ENCODE results near the gene FRMD7. TPM values are rescaled to one million over a fixed set of nuclear protein-coding genes. Genes with fewer than 3 reads are reported as not detected.
"Not testable (repeated sequence)": the region's sequence is repeated elsewhere in the genome, so short reads cannot be mapped to it uniquely, and the experiment has no call there.

FRMD7 gene
- total RNA-seq, 2 experiments from 2014 or later = not detected

- CTCF ChIA-PET = no interaction called here
- TF ChIP-seq CTCF (IDR thresholded peaks at IDR 0.05) = no peak
Observed at GRCh38 chrX:132165005-132165404, 37.2 kb upstream of the FRMD7 start.

GRCh38 chrX:132163094-132163493 is 35.3 kb upstream of the FRMD7 start:
- CTCF ChIA-PET; H3K36me3 Mint-ChIP-seq (ENCODE audit: low read depth); H3K36me3 ChIP-seq (ENCODE audit: insufficient read depth, low read length); H3K27ac ChIP-seq (ENCODE audit: low read depth in 1 of 2, low read length in 2 of 2); DNase-seq; H3K9me3 ChIP-seq (ENCODE audit: control insufficient read depth in 1 of 2, insufficient read depth in 1 of 2, low read length in 2 of 2); H3K27me3 ChIP-seq (ENCODE audit: control insufficient read depth in 1 of 2, insufficient read depth in 2 of 2, low read length in 2 of 2); intact Hi-C loops (cut with DNase I, micrococcal nuclease); H3K4me1 ChIP-seq (ENCODE audit: insufficient read depth, low read length); H3K4me1 Mint-ChIP-seq (ENCODE audit: low read depth); H3K4me3 Mint-ChIP-seq; POLR2A ChIA-PET; ATAC-seq (ENCODE audit: poor library complexity); H3K9me3 Mint-ChIP-seq; H3K27ac Mint-ChIP-seq; H3K4me3 ChIP-seq (ENCODE audit: low read length); H3K27me3 Mint-ChIP-seq: not testable (repeated sequence)

More at GRCh38 chrX:132165005-132165404, 37.2 kb upstream of the FRMD7 start:
- Histone ChIP-seq H3K4me1 (ENCODE audit: insufficient read depth, low read length) (no peaks in the 10 kb centered on the region), H3K27ac (ENCODE audit: low read depth in 1 of 2, low read length in 2 of 2) (no peak overlapping the region), H3K27me3 (ENCODE audit: control insufficient read depth in 1 of 2, insufficient read depth in 2 of 2, low read length in 2 of 2) (no peaks in the 10 kb centered on the region), H3K4me3 (ENCODE audit: low read length) (no peak overlapping the region), H3K36me3 (ENCODE audit: insufficient read depth, low read length) (no peaks in the 10 kb centered on the region), H3K9me3 (ENCODE audit: control insufficient read depth in 1 of 2, insufficient read depth in 1 of 2, low read length in 2 of 2) (no peaks in the 10 kb centered on the region)
- ATAC-seq (ENCODE audit: poor library complexity) (no peak), DNase-seq (no peak)
- intact Hi-C loops (cut with DNase I, micrococcal nuclease) = no loop called here
- no peaks in the 10 kb centered on the region for H3K36me3 Mint-ChIP-seq (ENCODE audit: low read depth)
- no peaks in the 10 kb centered on the region for H3K4me1 Mint-ChIP-seq (ENCODE audit: low read depth)
- no peaks in the 10 kb centered on the region for H3K9me3 Mint-ChIP-seq
- no peaks in the 10 kb centered on the region for H3K27me3 Mint-ChIP-seq
- no peak overlapping the region for H3K4me3 Mint-ChIP-seq
- H3K27ac Mint-ChIP-seq = no peak overlapping the region
- POLR2A ChIA-PET = no interaction called here

- Mint-ChIP-seq H3K27ac (no peak overlapping the region), H3K9me3 (no peaks in the 10 kb centered on the region), H3K4me1 (ENCODE audit: low read depth) (no peaks in the 10 kb centered on the region), H3K27me3 (no peaks in the 10 kb centered on the region), H3K36me3 (ENCODE audit: low read depth) (no peaks in the 10 kb centered on the region), H3K4me3 (no peak overlapping the region)
- no peak overlapping the region for H3K27ac ChIP-seq (ENCODE audit: low read depth in 1 of 2, low read length in 2 of 2)
- no peaks in the 10 kb centered on the region for H3K9me3 ChIP-seq (ENCODE audit: control insufficient read depth in 1 of 2, insufficient read depth in 1 of 2, low read length in 2 of 2)
- no peak for ATAC-seq (ENCODE audit: poor library complexity)
- no peaks in the 10 kb centered on the region for H3K36me3 ChIP-seq (ENCODE audit: insufficient read depth, low read length)
- DNase-seq = no peak
- no peaks in the 10 kb centered on the region for H3K27me3 ChIP-seq (ENCODE audit: control insufficient read depth in 1 of 2, insufficient read depth in 2 of 2, low read length in 2 of 2)
- ChIA-PET POLR2A (no interaction called here), CTCF (no interaction called here)
- no peak overlapping the region for H3K4me3 ChIP-seq (ENCODE audit: low read length)
- no peak for TF ChIP-seq CTCF (IDR thresholded peaks at IDR 0.05)
- no peaks in the 10 kb centered on the region for H3K4me1 ChIP-seq (ENCODE audit: insufficient read depth, low read length)
- intact Hi-C loops (cut with DNase I, micrococcal nuclease) = no loop called here
Observed at GRCh38 chrX:132153166-132153565, 25.3 kb upstream of the FRMD7 start.

- intact Hi-C loops (cut with DNase I, micrococcal nuclease) = no loop called here
- POLR2A ChIA-PET = no interaction called here
Observed at GRCh38 chrX:132146456-132146855, 18.6 kb upstream of the FRMD7 start.

More at GRCh38 chrX:132146456-132146855, 18.6 kb upstream of the FRMD7 start:
- Mint-ChIP-seq H3K36me3 (ENCODE audit: low read depth) (no peaks in the 10 kb centered on the region), H3K27ac (no peak overlapping the region), H3K9me3 (no peaks in the 10 kb centered on the region), H3K4me1 (ENCODE audit: low read depth) (no peaks in the 10 kb centered on the region), H3K4me3 (no peak overlapping the region), H3K27me3 (no peaks in the 10 kb centered on the region)
- Histone ChIP-seq H3K4me3 (ENCODE audit: low read length) (no peak overlapping the region), H3K27me3 (ENCODE audit: control insufficient read depth in 1 of 2, insufficient read depth in 2 of 2, low read length in 2 of 2) (no peaks in the 10 kb centered on the region), H3K36me3 (ENCODE audit: insufficient read depth, low read length) (no peaks in the 10 kb centered on the region), H3K27ac (ENCODE audit: low read depth in 1 of 2, low read length in 2 of 2) (no peak overlapping the region), H3K9me3 (ENCODE audit: control insufficient read depth in 1 of 2, insufficient read depth in 1 of 2, low read length in 2 of 2) (no peaks in the 10 kb centered on the region), H3K4me1 (ENCODE audit: insufficient read depth, low read length) (no peaks in the 10 kb centered on the region)
- no peak for ATAC-seq (ENCODE audit: poor library complexity)
- CTCF ChIA-PET = no interaction called here
- no peak for DNase-seq
- TF ChIP-seq CTCF (IDR thresholded peaks at IDR 0.05) = no peak
